Measurements from ENCODE around the gene AFF2.

The AFF2 gene

DNA sequence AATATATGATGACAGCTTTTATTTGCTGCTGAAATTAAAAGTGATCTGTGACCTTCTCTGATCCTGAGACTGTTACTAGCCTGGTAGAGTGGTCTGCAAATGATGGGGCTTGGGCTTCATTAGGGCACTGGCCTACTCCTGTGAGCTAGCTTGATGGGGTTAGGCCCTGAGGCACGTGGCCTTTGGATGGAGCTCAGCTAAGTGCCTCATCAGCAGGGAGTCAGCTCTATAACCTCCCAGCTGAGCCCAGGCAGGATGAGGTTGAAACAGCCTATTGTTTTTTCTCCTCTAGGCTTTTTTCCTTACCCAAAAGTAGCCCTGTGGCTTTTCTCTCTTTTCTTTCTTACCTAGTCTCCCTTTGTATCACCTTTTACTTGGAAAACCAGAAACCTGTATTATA lies 92.2 kb downstream of the AFF2 start:
- no peak for DNase-seq

DNA sequence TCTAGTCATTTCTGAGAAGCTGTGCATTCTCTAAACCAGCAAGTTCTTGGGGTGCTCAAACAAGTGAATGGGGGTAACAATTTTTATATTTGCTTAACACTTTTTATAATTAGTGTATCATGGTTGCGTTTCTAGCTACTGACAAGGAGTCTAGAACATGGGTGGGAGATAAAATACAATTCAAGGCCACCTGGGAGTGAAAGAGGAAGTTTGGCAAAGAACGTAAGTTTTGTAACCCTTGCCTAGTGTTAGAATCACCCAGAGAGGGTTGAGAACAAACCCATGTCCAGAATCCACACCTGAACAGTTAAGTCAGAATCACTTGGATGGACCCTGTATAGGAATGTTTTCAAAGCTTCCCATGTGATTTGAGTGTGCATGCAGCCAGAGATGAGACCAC lies 92.7 kb downstream of the AFF2 start:
- DNase-seq: no peak

DNA sequence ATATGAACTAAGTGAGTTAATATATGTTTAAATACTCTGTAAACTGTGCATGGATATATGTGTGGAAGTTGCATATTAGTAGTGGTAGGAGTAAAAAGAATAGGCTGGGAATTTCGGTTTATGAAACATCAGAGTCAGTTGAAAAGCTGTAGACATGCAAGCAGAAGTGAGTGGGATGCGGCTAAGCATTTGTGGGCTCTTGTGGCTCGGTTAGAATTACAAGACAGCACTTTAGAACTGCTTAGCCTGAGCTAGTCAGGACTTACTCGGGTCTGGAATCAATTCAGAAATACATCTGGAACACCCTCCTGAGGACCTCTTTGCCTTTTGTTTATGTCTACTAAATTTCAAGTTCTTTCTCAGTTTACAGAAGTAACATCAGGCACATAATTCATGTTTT lies 93.6 kb downstream of the AFF2 start:
- DNase-seq: no peak

DNA sequence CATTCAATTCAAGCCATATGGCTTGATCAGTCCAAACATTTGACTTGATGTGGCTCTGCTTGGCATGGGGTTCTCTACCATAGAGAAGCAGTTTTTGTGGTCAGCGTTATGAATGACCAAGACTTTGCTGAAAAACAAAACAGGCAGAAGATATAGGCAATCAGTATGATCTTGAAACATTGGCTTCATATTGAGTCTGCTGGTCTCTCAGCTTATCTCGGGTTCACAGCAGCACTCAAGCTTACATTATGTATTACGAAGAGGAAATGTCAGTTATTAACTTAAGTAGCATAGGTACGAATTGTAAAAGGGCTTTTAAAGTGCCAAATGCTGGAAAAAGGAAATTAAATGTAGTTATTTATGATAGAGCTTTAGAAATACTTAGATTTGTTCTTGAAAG lies 99.0 kb downstream of the AFF2 start:
- no peak for DNase-seq

DNA sequence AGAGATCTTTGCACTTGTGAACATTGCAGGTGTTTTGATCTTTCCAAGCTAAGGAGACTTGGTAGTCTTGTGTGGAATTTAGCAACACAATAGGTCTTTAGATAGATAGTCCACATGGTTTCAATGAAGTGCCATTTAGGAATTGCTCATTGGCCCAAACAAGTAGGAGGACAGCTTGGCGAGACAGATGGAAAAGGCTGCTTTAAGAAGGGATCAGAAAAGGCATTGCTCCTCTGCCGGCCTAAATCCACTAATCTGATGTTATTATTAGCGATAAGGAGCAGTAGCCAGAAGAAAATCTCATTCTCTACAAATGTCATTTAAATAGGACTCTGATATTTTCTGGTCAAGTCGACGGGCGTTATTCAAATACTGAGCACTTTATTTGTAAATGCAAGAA lies 99.7 kb downstream of the AFF2 start:
- no peak for DNase-seq

DNA sequence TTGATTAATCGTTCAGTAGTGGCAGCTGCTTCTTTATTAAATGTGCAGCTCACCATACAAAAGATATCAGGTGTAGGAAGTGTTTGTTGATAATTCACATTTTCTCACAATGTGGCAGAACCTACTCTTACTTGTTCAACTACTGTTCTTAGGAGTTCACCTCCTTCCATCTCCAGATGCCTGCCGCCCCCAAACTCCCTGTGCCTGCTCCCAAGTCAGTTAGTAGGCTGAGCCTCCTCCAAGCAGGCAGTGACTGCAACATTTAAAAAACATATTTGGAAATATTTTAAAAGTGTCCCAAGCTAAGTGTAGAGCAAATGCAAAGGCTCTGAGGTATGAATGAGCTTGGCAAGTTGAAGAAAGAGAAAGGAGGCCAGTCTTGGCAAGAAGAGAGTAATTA lies 100.2 kb downstream of the AFF2 start:
- no peak for DNase-seq

DNA sequence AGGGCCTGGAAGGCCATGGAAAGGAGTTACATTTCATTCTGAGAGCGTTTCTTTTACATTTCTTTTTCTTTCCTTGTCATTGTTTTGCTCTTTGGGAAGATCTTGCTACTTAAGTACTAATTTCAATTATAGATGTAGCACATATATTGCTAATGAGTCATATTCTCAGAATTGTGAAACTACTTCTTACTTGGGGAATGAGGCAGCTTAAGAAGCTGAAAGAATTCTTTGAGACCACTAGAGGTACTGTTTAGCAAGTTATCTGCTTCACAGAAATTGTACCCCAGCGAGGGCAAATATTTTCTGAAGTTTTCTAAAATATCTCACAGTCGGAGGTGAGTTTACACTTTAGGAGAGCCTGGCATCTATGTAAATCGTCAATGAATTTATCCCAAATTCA lies 100.6 kb downstream of the AFF2 start:
- DNase-seq: no peak

DNA sequence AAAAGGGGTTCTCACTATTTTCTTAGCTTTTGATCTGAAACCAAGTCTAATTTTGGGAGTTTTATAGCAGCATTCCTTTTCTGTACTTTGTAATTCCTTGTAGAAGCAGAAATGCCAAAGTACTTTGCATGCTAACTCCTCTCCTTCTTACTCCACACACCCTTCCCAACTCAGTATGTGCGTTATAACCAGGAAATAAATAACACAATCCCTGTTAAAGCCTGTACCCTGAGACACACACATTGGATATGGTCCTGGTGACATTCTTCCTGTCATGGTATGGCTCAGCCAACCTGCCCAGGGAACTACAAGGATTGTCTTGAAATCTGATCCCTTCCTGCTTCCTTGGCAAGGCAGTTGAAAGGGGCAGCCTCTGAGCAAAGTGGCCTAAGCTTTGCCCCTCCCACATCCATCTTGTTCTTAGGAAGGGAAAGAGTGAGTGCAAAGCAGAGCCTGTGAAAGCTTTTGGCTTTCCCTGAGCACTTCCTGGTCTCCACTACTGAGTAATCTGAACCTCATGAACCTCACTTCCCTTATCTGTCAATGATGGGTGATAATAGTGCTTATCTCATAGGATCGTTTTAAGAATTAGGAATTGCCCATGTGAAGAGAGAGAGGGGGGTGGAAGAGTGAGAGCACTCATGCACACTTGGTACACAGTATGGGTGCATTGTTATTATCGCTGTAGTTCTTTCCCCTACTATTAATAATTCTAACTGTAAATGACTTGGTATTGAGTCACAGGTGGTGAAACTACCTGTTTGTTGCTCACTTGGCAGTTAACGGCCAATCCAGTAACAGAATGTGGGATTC lies 109.3 kb downstream of the AFF2 start:
- DNase-seq: no peak

DNA sequence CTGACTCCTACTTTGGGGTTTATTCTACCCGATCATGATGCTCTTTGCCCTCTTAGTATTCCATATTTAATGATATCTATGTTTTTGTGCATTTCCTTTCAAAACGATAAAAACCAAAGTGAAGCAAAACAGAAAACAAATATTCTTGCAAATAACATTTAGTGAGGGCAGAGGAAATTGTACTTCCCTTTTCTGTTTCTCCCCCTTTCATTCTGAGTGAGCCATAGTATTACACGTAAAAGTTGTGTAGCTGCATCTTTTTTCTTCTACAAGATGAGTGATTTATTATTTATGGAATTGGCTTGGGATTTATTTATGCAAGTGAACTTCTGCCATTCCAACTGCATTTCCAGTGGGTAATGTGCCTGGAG lies 109.9 kb downstream of the AFF2 start:
- no peak for DNase-seq

DNA sequence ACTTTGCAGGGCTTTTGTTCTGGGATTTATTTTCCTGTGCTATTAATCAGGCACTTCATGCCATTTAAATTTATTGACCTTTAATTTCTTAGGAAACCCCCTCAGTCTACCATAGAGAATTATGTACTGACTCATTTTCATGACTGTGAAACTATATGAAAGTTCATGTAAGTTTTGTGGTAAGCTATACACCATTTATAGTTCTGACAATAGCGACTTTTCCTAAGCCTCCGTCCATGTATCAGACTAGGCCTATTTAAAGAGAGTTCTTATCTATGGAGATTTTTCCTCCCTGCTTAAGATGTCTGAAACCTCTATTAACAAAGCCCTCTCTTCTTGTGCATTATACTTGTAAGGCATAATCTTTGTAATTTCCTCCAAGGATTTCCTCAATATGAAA lies 111.6 kb downstream of the AFF2 start:
- DNase-seq: no peak

DNA sequence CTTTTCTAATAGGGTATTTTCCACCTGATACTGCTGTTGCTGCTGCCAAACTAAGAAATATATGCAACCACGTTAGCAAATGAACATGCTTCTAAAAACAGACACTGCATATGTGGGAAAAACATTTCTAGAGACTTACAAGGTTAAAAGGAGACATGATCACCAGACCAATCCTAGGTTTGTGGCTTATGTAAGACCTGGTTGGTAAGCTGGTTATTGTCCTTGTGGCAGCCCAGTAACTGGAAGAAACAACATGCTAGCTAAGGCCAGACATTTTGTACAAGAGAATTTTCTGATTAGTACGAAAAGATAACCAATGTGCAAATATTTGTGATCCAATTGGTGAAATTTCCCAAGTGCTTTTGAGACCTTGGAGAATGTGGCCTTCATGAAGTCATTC lies 112.0 kb downstream of the AFF2 start:
- DNase-seq: no peak

DNA sequence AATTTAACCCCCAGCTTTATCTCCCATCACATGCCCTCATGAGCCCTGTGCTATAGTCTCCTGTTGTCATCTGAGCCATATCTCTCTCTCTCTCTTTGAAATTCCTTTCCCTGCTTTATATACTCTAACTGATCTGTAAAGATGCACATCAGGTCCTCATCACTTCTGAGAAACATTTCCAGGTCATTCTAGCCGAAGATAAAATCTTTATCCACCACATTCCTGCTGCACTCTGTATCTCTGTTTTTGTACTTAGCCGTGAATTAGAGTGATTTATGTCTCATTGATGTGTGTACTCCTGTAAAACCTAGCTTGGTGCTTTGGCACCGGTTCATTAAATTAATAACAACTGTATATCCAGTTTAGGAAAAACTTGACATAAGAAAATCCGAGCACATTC lies 113.2 kb downstream of the AFF2 start:
- no peak for DNase-seq

DNA sequence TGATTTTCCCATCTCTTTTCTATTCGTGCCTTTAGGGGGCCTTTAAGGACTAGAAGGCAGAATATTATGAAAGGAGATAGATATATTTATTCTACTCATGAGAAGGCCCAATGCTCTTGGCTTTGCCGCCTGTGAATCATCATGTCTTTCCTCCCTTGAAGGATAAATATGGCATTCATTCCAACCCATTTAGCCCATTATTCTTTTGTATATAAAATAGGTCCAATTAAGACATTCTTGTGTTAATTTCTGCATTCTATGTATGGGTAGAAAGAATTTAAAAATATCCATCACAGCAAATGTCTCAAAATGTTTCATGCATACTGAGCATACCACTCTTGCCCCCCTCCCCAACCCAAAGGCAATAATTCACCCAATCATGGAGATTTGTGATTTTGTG lies 115.1 kb downstream of the AFF2 start:
- no peak for DNase-seq

DNA sequence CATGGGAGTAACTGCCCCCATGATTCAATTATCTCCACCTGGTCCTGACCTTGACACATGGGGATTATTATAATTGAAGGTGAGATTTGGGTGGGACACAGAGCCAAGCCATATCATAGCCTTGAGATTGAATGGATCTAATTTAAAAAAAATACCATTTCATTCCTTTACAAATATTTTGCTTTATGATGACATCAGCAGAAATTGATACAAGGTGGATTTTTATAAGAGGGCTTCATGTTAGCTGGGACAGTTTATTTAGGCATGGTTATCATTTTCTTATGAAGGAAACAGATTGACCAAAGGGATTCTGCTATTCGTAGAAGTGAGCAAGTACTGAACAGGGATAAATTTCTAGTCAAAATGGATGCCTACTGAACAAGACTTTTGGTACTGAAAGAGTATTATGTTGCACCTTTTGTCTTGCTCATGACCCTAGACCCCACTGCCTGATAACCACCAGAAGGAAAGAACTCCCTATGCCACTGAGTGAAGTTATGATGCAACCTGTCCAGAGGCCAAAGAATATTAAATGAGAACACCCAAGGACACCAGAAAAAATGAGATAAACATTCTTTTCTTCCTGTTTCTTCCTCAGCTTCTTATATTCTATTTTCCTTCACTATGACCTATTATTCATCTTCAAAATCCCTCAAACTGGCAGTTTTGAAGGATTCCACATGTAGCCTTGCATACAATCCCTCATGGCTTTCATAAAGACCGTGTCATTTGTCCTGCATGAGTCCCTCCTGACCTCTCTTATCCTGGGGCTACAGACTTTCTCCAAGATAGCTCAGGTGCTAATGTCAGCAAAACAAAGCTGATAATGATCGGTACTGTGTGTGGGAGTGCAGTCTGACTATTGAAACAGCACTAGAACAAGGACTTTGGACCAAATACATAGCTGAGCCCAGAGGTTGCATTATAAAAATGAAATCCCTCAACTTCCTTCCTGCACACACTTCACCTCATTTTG lies 118.3 kb downstream of the AFF2 start:
- DNase-seq: no peak

DNA sequence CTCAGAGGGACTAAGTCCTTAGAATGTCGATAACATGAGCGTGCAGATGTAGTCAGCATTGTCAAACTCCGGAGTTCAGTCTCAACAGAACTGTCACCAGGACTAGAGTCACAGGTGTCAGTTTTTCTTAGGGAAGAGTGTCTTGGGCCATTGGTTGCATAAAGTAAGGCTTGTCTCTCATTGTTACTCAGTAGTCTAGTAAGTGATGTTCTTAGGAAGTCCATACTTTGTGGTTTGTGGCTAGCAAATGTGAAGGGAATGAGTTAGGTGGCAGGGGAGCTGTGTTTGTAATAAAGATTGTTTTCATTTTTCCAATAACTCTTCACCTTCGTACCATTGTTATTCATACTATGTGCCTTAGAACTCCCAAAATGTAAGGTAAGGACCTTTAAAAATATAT lies 119.6 kb downstream of the AFF2 start:
- DNase-seq: no peak

DNA sequence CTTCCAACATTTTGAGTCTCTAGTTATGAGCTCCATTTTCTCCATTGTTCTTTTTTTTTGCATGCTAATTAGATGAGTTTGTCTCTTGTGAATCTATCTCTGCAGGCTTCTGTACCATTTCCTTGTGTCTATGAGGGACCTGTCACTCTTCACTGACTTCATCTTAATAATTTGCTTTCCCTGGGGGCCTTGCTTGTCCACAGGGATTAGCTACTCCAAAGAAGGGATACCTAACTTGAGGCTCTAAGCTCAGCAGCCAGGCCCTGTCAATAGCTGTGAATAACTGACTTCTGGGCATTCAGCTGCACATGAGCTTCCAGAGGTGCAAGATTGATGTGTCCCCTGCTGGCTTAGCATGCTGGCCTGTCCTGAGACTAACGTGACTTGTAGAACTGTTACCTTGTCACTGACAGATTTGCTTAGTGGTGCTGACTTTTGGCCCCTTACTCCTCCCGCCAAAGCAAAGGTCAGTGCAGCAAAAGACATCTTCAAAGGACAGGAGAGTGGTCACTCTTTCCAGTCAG lies 124.6 kb downstream of the AFF2 start:
- no peak for DNase-seq

DNA sequence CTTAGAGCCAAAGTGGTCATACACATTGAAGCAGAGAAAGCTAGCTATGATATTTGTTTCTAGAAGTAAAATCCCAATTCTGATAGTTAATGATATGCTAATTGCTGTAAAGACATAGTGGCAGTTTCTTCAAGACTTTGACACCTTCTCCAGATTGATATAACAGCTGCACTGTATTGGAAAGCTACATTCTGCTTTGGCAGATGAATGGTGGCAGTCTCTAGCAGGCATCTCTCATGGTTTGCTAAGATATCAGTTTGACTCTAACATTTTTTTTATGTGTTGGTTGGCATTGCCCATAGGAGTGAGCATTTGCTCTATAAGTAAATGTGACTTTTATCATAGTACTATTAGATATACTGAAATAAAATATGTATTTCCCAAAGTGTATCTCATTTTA lies 128.2 kb downstream of the AFF2 start:
- no peak for DNase-seq

DNA sequence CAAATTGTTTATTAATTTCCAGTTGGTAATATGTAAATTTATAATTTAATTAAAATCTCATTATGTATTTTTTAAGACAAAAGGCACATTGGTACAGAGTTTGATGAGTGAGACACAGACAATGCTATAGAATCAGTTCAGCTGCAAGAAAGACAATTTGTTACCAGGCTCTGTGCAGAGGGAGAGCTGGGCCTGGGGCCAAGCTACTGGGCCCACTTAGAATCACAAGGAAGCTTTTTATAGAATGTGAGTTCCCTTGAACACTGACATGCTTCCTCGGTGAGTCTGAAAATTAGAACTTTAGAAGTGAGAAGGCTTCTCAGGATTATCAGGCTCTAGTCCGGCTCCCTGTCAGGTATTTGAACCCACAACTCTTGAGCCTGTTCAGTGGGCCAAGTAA lies 129.0 kb downstream of the AFF2 start:
- DNase-seq: no peak

DNA sequence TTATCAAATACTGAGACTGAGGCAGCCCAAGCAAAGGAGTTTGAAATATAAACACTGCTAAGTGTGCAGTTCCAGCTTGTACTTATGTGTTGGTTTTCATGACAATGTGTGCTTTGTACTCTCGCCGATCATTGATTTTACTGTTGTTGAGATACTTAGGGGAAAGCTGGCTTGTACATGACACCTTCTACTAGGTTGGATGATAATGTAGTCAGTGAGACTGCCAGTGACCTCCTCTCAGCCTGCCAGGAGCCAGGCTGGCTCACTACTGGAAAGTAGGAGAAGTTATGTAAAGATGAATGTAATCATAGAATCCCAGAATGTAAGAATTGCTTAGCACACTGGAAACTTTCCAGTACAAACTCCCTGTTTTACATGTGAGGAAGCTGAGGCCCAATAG lies 132.0 kb downstream of the AFF2 start:
- DNase-seq: no peak

DNA sequence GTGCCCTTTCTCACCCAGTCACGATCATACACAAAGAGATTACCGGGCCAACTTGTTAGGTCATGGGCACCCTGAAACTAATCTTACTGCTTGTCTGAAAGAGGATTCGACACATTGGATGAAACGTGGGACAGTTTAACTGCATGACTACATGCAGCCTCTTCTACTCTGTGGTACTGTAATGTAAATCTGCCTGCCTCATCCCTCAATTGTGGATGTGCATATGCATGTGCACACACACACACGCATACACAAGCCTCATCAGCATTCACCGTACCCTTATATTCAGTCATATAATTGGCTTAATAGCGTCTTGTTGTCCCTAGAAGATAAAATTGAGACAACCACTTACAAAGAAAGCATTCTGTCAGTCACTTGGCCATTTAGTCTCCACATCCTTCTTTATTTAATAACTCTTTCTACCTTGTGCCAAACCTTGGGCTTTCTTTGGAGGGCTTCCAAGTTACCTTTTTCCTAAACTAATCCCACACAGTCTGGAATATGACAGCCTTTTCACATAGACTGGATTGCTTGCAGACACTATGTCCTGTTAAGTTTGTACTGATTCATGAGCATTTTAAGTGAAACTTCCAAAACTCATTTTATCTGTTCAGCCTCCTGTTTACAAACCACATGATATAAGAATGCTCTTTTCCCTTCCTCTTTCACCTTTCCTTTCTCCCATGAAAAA lies 132.9 kb downstream of the AFF2 start:
- DNase-seq: no peak

DNA sequence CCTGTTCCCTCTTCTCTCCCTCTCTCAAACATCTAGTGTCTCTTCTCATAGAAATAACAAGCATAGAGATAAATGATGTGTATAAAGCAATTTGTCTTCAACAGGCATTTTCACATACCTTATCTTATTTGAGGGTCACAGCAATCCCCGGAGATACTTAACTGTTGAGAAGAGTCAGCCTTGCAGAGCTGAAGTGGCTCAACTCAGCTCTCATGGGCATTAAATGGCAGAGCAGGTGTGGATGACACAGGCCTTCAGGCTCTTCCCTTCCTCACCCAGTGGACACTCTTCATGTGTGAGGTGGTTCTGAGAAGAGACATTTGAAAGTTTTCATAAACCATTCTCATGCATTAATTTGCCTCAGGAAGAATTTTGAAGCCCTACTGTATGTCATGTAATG lies 134.2 kb downstream of the AFF2 start:
- DNase-seq: no peak

DNA sequence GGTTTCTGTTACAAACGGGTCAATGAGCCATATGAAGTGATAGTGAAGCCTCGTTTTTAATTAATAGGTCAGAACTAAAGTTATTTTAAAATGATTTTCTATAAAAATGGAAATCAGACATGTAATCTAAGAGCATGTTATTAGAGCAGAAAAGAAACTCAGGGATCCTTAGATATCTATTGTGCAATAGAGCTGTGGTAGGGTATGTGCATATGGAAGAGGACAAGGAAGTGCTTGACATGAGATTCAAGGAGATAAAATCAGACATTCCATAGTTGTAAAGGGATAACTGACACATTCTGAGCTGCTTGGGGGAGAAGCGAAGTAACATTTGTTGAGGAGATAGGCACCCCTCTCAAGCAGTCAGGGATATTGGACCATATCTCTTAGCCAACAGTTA lies 143.0 kb downstream of the AFF2 start:
- DNase-seq: no peak

DNA sequence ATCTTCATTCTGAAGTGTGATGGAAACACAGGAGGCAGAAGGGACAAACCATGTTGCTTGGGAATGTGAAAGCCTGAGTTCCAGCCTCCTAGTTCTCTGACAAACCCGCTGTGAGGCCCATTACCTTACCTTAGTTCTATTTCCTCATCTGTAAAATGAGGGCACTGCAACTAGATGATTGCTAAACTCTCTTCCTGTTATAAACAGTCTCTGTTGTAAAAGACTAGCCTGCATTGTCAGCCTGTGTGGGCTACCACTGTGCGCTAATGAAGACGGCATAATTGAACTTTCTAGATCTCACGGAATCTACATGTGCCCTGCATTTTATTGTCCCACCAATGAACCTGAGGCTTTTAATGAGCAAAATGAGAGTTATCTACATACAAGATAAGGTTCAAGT lies 147.2 kb downstream of the AFF2 start:
- no peak for DNase-seq
